HL-60 (cell line): ENCODE measurements around the gene TRABD.
A peak's percentile ranks its signal among the peaks of the same experiment; 100 is the strongest.

ENCODE experiments used
- DNase-seq, 2 experiments: peaks; one replicate each; pipeline ENCODE4 v3.0.0-alpha.2; 2010 to 2020; ENCODE audit warnings: low read depth in 1 of 2, low spot score in 1 of 2
- H3K27ac ChIP-seq: fragments of 250-450 bp; sonication (Bioruptor Pico); replicated peaks from 2 replicates; pipeline ENCODE4 v1.5.1; 2020; ENCODE audit warnings: mild to moderate bottlenecking, moderate library complexity
- H3K27me3 ChIP-seq: fragments of 250-450 bp; sonication (Bioruptor Pico); 2 replicates; pipeline ENCODE4 v1.5.1; 2021; ENCODE audit warnings: mild to moderate bottlenecking, moderate library complexity; ENCODE audit not compliant: insufficient read depth, poor library complexity, severe bottlenecking
- H3K4me3 ChIP-seq: replicated peaks from 2 replicates; pipeline ENCODE4 v1.5.1; 2011; ENCODE audit warnings: mild to moderate bottlenecking, control low read depth, low read length; ENCODE audit not compliant: insufficient read depth
- GABPA ChIP-seq: IDR thresholded peaks from 2 replicates; pipeline ENCODE4 v1.6.1; 2012; ENCODE audit warnings: low read depth
- POLR2AphosphoS5 ChIP-seq: IDR thresholded peaks from 2 replicates; pipeline ENCODE4 v1.6.1; 2012; ENCODE audit warnings: low read depth
- SPI1 ChIP-seq: IDR thresholded peaks from 2 replicates; pipeline ENCODE4 v1.6.1; 2012; ENCODE audit warnings: low read depth, mild to moderate bottlenecking, borderline replicate concordance
- TF ChIP-seq, protein P1 (sequence below): IDR thresholded peaks from one replicate; pipeline ENCODE4 v1.5.1; 2011; ENCODE audit warnings: low read length, control low read depth, inconsistent platforms; ENCODE audit not compliant: insufficient read depth
- TF ChIP-seq, protein P2 (sequence below): IDR thresholded peaks from 2 replicates; pipeline ENCODE4 v1.6.1; 2012; ENCODE audit warnings: low read depth; ENCODE audit not compliant: insufficient replicate concordance

Gene TRABD

DNA sequence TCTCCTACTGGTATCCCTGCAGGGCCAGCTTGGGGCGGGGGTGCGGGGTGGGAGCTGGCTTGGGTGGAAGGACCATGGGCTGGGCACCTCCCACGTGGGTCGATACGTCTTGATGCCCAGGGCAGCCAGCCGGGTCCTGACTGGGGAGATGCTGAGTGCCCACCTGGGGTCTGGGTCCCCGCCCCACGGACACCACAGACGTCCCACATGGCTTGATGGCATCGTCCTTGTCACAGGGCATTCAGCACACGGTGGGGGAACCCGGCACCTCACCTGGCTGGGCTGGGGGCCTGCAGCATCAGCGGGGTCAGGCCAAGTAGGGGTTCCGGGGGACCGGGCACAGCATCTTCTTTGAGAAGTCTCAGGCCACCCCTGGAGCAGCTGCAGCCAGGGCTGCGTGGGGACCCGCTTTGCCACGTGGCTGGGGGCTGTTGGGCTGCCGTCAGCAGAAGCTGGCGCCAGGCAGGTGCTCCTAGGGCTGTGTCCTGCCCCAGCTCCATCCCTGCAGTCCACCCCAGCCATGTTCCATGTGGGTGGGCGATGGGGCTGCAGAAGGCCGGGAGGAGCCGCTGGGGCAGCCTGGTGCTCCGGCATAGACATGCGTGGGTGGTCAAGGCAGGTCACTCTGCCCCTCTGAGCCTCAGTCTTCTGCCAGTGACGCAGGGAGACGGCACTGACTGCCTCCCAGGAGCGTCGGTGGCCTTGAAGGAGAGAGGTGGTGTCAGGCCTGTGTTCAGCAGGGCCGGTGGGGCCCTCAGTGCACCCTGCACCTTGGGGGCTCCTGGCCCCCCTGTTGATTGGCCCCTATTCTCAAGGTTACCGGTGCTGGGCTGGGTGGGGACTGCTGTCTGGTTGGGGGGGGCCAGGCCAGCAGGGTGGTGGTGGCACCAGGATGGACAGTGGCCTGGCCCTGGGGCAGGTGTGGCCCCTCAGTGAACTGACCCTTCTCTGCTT is 23.5 kb downstream of the TRABD start:
- no peaks in the 10 kb centered on the region for H3K27me3 ChIP-seq
- no peak overlapping the region for H3K4me3 ChIP-seq
- no peak for DNase-seq
- TF ChIP-seq, protein P1, sequence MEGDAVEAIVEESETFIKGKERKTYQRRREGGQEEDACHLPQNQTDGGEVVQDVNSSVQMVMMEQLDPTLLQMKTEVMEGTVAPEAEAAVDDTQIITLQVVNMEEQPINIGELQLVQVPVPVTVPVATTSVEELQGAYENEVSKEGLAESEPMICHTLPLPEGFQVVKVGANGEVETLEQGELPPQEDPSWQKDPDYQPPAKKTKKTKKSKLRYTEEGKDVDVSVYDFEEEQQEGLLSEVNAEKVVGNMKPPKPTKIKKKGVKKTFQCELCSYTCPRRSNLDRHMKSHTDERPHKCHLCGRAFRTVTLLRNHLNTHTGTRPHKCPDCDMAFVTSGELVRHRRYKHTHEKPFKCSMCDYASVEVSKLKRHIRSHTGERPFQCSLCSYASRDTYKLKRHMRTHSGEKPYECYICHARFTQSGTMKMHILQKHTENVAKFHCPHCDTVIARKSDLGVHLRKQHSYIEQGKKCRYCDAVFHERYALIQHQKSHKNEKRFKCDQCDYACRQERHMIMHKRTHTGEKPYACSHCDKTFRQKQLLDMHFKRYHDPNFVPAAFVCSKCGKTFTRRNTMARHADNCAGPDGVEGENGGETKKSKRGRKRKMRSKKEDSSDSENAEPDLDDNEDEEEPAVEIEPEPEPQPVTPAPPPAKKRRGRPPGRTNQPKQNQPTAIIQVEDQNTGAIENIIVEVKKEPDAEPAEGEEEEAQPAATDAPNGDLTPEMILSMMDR, result no peak
- TF ChIP-seq SPI1 (no peak), GABPA (no peak), POLR2AphosphoS5 (no peak; the same call in 1 of the 2 replicates)
- TF ChIP-seq, protein P2, sequence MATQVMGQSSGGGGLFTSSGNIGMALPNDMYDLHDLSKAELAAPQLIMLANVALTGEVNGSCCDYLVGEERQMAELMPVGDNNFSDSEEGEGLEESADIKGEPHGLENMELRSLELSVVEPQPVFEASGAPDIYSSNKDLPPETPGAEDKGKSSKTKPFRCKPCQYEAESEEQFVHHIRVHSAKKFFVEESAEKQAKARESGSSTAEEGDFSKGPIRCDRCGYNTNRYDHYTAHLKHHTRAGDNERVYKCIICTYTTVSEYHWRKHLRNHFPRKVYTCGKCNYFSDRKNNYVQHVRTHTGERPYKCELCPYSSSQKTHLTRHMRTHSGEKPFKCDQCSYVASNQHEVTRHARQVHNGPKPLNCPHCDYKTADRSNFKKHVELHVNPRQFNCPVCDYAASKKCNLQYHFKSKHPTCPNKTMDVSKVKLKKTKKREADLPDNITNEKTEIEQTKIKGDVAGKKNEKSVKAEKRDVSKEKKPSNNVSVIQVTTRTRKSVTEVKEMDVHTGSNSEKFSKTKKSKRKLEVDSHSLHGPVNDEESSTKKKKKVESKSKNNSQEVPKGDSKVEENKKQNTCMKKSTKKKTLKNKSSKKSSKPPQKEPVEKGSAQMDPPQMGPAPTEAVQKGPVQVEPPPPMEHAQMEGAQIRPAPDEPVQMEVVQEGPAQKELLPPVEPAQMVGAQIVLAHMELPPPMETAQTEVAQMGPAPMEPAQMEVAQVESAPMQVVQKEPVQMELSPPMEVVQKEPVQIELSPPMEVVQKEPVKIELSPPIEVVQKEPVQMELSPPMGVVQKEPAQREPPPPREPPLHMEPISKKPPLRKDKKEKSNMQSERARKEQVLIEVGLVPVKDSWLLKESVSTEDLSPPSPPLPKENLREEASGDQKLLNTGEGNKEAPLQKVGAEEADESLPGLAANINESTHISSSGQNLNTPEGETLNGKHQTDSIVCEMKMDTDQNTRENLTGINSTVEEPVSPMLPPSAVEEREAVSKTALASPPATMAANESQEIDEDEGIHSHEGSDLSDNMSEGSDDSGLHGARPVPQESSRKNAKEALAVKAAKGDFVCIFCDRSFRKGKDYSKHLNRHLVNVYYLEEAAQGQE, result no peak
- H3K27ac ChIP-seq, result no peak overlapping the region

DNA sequence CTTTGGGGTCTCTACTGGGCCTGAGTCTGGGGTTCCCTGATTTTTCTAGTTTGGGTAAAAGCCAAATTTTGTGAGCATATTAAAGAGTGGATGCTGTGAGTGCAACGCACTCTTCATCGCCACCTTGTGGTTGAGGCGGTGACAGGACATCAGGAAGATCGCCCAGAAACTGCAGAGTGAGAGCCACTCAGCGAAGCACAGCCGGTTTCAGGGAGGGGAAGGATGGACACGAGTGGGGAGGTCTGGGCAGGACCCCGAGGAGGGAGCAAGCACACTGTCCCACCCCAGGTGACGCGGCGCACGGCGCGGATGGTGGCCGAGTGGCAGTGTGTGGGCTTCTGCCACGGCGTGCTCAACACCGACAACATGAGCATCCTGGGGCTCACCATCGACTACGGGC is 24.2 kb downstream of the TRABD start:
- H3K4me3 ChIP-seq, result no peak overlapping the region
- TF ChIP-seq, protein P2, result no peak
- TF ChIP-seq, protein P1, result peak; percentile 92
- TF ChIP-seq POLR2AphosphoS5, result no peak
- DNase-seq, result peak in 1 of 2 experiments; percentile 64
- H3K27me3 ChIP-seq, result no peaks in the 10 kb centered on the region
- no peak overlapping the region for H3K27ac ChIP-seq

DNA sequence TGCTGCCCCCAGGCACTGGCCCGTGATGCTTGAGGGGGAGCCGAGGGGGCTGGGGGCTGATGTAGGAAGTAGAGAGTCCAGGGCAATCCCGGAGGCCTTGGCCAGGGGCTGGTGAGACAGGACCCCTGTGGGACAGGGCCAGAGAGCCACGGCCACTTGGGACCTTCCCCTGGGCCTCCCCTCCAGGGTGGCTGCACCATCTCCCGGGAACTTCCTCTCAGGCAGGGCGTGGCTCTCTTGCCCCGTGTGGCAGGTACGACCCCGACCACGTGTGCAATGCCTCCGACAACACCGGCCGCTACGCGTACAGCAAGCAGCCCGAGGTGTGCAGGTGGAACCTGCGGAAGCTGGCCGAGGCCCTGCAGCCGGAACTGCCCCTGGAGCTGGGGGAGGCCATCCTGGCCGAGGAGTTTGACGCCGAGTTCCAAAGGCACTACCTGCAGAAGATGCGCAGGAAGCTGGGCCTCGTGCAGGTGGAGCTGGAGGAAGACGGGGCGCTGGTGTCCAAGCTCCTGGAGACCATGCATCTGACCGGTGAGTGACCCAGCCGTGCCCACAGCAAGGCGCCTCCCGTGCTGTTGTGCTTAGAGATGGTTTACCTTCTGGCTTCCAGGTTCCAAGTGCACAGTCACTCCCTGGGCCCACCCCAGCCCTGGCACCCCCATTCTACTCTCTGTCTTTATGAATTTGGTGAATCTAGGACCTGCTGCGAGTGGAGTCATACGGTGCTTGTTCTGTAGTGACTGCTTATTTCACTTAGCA is 24.8 kb downstream of the TRABD start:
- H3K4me3 ChIP-seq, result no peak overlapping the region
- TF ChIP-seq POLR2AphosphoS5 (peak; percentile 9; the same call in 1 of the 2 replicates), SPI1 (no peak), GABPA (no peak)
- TF ChIP-seq, protein P1, result no peak
- no peak for DNase-seq
- no peaks in the 10 kb centered on the region for H3K27me3 ChIP-seq
- H3K27ac ChIP-seq, result no peak overlapping the region
